Activated T-helper 1 cell treated with Interleukin-2 at 50 U/mL for 16 hours (primary cell): ENCODE measurements around the gene PPP1R12A.

Experiments used
- DNase-seq: peaks from one replicate; pipeline ENCODE4 v3.0.0-alpha.2; 2020; ENCODE audit warnings: low read depth

PPP1R12A gene

GRCh38 chr12:79766705-79767464 is 168.0 kb downstream of the PPP1R12A start:
- DNase-seq, result no peak

- DNase-seq, result no peak
These were observed 169.7 kb downstream of the PPP1R12A start for GRCh38 chr12:79765157-79765556.

- DNase-seq, result no peak
These were observed 170.3 kb downstream of the PPP1R12A start for GRCh38 chr12:79764641-79765040.

- DNase-seq, result no peak
These were observed 171.0 kb downstream of the PPP1R12A start for GRCh38 chr12:79763766-79764452.

GRCh38 chr12:79761341-79761740 is 173.6 kb downstream of the PPP1R12A start:
- no peak for DNase-seq

GRCh38 chr12:79747274-79747673 is 187.6 kb downstream of the PPP1R12A start:
- DNase-seq, result no peak

- DNase-seq, result no peak
These were observed 196.8 kb downstream of the PPP1R12A start for GRCh38 chr12:79737875-79738718.

GRCh38 chr12:79732638-79733037 is 202.3 kb downstream of the PPP1R12A start:
- no peak for DNase-seq

- no peak for DNase-seq
These were observed 208.9 kb downstream of the PPP1R12A start for GRCh38 chr12:79725987-79726386.
